HG03159 (cell line): ENCODE measurements around the gene LCE3C.
"Not testable (repeated sequence)": the region's sequence is repeated elsewhere in the genome, so short reads cannot be mapped to it uniquely, and the experiment has no call there.

Source experiments
- ATAC-seq: cut with Tn5 transposase; IDR thresholded peaks from one replicate; pipeline ENCODE4 v1.9.1; 2021; ENCODE audit warnings: mild to moderate bottlenecking, moderate library complexity; ENCODE audit not compliant: unreplicated experiment

LCE3C gene

GRCh38 chr1:152599934-152600333 is at the start of gene LCE3C:
TSS of gene LCE3C (plus strand) at chr1:152600234. CDS start at chr1:152600732, 498 bp downstream.
- ATAC-seq, result no peak

DNA sequence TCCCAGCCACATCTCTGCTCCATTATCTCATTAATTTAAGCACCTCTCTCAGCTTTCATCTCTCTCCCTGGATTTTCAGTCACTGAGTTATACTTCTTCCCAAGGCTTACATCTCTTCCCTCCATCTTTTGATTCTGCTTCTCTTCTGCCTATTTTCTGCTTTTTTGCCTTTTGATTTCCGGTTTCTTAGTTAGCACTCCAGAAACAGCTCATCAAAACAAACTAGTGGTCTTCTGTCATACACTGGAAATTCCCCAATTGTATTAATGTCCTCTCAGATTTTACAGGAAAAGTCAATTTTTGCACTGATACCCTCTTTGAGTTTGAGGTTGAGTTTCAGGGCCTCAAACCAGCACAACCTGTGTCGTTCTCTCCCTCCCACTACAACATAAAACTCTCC is 34.9 kb upstream of the LCE3C start:
- no peak for ATAC-seq

DNA sequence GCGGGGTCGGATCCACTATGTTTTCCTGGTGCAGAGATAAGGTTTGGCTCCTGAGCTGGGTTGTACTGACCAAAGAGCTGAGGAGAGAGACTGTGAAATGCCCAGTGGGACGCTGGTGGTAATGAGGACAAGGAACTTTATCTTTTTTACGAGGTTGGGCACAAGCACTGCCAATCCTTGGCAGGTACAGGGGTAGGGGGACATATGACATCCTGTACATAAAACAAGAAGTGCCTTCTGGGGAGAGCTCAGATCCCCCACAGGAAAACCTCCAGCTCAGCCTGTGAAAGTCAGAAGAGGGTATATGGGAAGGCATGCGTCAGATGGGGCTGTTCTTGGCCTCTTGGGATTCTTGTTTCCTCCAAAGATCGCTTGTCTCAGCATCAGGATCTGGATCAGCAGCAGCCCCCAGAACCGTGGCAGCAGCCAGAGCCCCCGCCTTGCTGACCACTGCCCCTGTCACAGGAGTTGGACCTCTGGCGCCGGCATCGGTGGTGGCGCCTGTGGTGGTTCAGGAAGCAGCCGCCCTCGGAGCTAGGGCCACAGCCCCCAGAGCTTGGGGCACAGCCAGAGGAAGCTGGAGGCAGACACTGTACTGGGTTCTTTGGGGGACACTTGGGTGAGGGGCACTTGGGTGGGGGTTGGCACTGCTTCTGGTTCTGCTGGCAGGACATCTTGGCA is 34.4 kb upstream of the LCE3C start:
- no peak for ATAC-seq

GRCh38 chr1:152566681-152567080 is 33.4 kb upstream of the LCE3C start, which contains the start of gene LCE3E:
TSS of gene LCE3E (minus strand) at chr1:152566780. CDS start at chr1:152566208, 572 bp downstream.
- ATAC-seq, result no peak

DNA sequence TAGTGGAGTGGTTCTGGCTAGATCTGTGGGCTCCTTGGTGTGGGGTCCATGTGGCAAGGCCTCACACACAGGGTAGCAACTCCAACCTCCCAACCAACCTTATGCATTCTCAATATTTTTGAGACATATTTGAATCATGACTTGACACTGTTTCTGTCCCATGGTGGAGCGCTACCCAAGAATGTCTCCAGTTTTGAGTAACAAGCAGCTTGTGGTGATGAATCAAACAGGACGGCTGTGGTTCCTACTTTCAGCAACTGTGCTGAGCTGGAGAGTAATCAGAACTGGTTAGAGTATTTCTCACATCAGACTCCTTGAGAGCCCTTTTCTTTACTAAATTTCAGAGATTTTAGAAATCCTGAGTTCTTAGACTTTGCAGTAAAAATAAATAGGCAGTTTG is 22.9 kb upstream of the LCE3C start:
- ATAC-seq, result no peak

GRCh38 chr1:152579526-152579925 is 20.5 kb upstream of the LCE3C start:
- not testable (repeated sequence) for ATAC-seq

- ATAC-seq, result no peak
Measured at GRCh38 chr1:152580433-152580832, 19.6 kb upstream of the LCE3C start, which contains the start of gene LCE3D. TSS of gene LCE3D (minus strand) at chr1:152580516. CDS start at chr1:152579936, 580 bp downstream.

GRCh38 chr1:152582647-152583046 is 17.4 kb upstream of the LCE3C start:
- no peak for ATAC-seq

DNA sequence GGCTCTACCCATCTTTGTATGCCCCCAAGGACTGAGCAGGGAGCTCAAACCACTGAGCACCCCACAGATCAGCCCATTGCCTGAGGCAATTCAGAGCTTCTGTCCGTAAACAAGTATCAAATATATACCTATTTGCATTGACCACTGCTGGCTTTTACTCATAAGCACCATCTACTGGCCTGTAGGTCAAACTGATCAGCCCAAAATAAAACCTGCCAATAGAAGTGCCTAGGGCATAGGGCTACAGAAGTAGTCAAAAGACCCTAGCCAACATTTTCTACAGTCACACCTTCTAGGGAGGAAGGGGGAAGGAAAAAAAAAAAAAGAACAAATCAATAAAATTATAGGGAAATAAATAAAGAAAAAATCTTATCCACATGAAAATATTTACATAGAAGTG is 14.4 kb upstream of the LCE3C start:
- ATAC-seq, result no peak

GRCh38 chr1:152596986-152597385 is 3.0 kb upstream of the LCE3C start:
- ATAC-seq, result no peak

DNA sequence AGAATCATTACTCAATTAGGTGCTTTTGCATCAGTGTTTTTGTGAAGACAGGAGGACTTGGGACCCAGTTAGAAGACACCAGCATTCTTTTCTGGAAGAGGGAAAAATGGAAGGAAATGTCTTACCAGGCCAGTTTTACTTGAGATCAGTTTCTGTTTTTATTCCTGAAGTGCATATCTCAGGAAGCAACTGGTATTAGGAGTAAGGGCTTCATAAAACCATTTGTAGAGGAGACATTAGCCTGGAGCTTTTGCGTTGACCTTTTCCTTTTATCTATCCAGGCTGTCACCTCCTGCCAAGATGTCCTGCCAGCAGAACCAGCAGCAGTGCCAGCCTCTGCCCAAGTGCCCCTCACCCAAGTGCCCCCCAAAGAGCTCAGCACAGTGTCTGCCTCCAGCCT is 13.5 kb downstream of the LCE3C start, which contains the start of gene LCE3B:
TSS of gene LCE3B (plus strand) at position 301 of the 400 bp plus-strand sequence. CDS start at position 301, 0 bp downstream.
- ATAC-seq, result no peak

- no peak for ATAC-seq
Measured at GRCh38 chr1:152621993-152622392, 22.0 kb downstream of the LCE3C start.

- ATAC-seq, result no peak
Measured at GRCh38 chr1:152622803-152623202, 22.8 kb downstream of the LCE3C start, which contains the start of gene LCE3A. TSS of gene LCE3A (minus strand) at chr1:152623103. CDS start at chr1:152623103, 0 bp downstream.

DNA sequence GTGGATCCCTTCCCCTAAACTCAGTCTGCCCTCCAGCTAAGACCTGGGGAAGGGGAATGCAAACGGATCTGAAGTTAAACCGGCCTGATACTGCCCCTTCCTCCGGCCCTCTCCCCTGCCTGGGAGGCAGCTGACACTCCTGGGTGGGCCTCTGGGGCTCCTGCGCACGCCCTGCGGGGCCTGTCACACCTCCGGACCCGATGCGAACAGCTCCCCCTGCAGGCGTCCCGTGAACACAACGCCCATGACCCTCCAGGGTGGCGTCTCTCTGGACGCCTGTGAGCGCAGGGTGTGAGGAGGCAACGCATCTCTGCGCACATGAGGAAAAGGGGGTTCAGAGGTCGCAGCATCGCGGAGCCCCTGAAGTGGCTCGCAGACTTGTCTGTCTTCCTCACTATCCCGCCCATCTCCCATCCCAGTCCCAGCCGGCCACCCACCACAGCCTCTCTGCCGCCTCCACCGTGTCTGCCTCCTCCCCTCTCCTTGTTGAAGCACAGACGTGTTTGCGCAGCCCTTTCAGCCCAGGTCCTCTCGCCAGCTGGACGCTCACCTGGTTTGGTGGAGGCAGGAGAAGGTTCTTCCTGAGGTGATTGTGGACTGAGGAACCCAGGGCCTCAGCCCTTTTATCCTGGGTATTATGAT is 23.3 kb downstream of the LCE3C start:
- ATAC-seq, result no peak

- ATAC-seq, result no peak
Measured at GRCh38 chr1:152626744-152627143, 26.7 kb downstream of the LCE3C start.

DNA sequence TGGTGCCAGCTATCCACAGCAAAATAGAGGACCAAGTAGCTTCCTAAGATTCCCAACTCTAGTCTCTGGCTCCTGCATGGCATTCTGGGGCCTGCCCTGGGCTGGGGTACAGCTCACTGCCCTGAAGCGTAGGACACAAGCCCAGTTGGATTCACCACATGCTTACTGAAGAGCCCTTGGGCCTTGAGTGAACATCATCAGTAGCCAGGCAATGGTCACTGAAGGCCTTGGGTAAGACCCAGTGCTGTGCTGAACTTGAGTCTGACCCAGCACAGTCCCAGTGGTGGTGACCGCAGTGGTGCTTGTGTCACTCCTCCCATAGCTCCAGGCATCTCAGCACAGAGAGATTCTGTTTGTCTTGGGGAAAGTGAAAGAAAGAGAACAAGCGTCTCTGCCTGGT is 30.6 kb downstream of the LCE3C start:
- no peak for ATAC-seq

DNA sequence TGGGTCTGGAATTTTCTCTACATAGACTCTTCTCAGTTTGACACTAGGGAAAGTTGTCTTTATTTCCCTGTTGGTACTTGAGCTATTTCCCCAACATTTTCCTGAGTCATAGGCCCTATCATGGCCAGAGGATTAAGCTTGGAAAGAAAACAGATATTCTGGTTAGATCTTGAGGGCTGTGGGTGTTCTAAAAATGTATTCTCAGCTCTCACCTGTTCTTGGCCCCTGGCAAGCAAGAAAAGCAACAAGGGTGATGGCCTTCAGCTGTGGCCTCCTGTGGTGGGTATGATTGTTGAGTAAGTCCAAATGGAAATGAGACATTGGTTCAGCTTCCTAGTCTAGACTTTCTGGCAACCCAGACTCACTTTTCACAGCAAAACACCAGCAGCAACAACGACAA is 40.3 kb downstream of the LCE3C start:
- ATAC-seq, result no peak

GRCh38 chr1:152643945-152644344 is 43.9 kb downstream of the LCE3C start:
- ATAC-seq, result no peak

DNA sequence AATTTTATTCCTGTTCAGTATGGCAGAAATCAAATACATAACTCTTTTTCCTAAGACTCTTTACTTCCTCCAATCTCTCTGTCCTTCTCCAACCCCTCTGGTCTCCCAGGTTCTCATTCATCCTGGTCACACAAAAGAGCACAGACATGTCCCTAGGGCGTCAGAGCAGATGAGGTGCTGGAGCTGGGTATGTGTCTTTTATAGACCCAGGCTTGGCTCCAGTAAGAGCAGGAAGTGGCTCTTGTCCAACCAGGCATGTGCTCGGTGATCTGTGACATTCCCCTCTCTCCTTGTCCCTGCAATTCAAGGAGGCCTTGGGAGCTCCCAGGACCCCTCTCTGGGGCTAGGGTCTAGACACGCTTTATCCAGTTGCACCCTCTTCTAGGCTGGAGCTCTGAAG is 45.1 kb downstream of the LCE3C start:
- ATAC-seq, result no peak

DNA sequence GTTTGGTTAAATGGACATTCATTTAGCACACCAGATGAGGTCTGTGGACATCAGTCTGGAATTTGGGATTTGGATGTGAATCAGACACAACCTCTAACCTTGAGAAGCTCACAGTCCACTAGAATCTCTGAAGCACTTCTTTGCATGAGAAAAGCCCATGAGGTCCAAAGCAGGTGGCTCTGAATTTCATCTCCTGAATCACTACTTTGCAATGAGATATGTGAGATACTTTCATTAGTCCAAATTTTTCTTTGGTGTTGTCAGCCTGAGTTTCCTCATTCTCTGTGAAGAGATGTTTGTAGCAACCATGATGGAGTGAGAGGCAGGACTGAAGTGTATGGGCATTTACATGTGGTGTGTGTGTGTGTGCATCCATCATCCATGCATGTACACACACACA is 46.6 kb downstream of the LCE3C start:
- ATAC-seq, result no peak
